ENCODE measurements around the gene GAB2. TPM values are rescaled to one million over a fixed set of nuclear protein-coding genes. Genes with fewer than 3 reads are reported as not detected.

The GAB2 gene
- total and polyA plus RNA-seq, 2 donors (not counting 1 experiment from before 2014, with no cell fraction given): 5.8 to 85.9 TPM

DNA sequence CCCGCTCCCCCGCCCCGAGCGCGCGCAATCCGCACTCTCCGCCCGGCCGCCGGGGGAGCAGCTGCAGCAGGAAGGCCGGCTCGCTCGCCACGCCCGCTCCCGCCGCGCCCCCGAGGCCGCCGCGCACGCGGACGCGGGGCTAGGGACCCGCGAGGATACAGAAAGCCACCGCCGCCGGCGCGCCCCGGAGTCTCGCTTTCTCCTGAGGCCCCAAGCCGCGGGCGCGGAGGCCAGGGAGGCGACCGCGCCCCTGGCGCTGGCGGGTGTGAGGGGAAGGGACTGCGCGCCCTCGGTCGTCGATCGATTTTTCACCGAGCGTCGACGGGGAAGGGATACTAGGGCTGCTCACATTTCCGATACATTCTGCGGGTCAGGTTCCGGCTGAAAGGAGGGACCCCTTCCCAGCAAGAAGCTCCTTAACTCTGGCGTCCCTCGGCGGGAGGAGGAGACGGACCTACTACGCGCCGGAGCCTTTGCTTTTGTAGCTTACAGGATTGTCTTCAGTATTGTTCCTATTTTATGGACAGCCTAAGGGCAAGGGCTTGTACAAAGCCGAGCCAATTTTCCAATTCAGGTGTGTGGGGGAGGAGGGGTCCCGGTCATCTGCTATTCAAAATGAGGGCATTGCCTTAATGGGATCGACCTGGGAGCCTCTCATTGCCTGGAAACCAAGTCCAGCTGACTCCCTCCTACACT is 416 bp upstream of the GAB2 start:
- no peaks in the 10 kb centered on the region for H3K27me3 ChIP-seq (replicated peaks in 1 of 4; ENCODE audit: control extremely low read depth in 1 of 4, control insufficient read depth in 3 of 4, insufficient read depth in 4 of 4, low read length in 3 of 4)
- H3K9me3 ChIP-seq (ENCODE audit: control extremely low read depth in 1 of 3, control insufficient read depth in 2 of 3, insufficient read depth in 1 of 3, low read length in 2 of 3): no peaks in the 10 kb centered on the region
- H3K4me3 ChIP-seq (ENCODE audit: control extremely low read depth in 1 of 5, extremely low read depth in 1 of 5, insufficient read depth in 1 of 5, low read depth in 2 of 5, low read length in 4 of 5): peak overlapping the region; percentile 71 to 84 (median 77)
- no peaks in the 10 kb centered on the region for H4K20me1 ChIP-seq (ENCODE audit: control insufficient read depth, insufficient read depth, low read length, poor library complexity, severe bottlenecking)
- H2AFZ ChIP-seq (ENCODE audit: insufficient read depth, low read depth, low read length, poor library complexity, severe bottlenecking): peak overlapping the region; percentile 81
- peaks cover 71% of the 10 kb centered on the region for H3K4me1 Mint-ChIP-seq
- CTCF ChIA-PET: interaction anchor here (0.7 to 7.1 kb wide), 17 partner anchors 12 to 278 kb away, joined by 3 to 143 read pairs (median 4); partner anchors contain the start of genes ALG8, KCTD21 and USP35
- H3K4me3 Mint-ChIP-seq: peak overlapping the region; percentile 91
- peak overlapping the region; percentile 59 to 77 for H3K27ac ChIP-seq (ENCODE audit: low read length in 2 of 2)
- H3K36me3 ChIP-seq (replicated peaks in 1 of 2; ENCODE audit: control extremely low read depth in 1 of 2, control insufficient read depth in 1 of 2, extremely low read depth in 1 of 2, insufficient read depth in 2 of 2, low read length in 1 of 2): no peaks in the 10 kb centered on the region
- DNase-seq (peak; percentile 90), ATAC-seq (ENCODE audit: low read depth) (peak; percentile 58)
- intact Hi-C loops (cut with micrococcal nuclease): loop anchor here (2.0 to 5.0 kb wide), 4 partner anchors 189 to 426 kb away; partner anchors contain the start of genes ALG8, INTS4, KCTD21 and USP35
- H3K27me3 Mint-ChIP-seq: no peaks in the 10 kb centered on the region
- WGBS (ENCODE audit: insufficient coverage): under 1% methylated on average over 63 of the region's 68 CpGs
- peak overlapping the region; percentile 95 for H3K27ac Mint-ChIP-seq
- POLR2A ChIA-PET: interaction anchor here (0.9 to 3.9 kb wide), 3 partner anchors 11 to 47 kb away, joined by 3 to 48 read pairs (median 4); no protein-coding TSS in a partner anchor
- H3K9me3 Mint-ChIP-seq (ENCODE audit: insufficient read depth): no peaks in the 10 kb centered on the region
- peaks cover 3% of the 10 kb centered on the region for H3K79me2 ChIP-seq (ENCODE audit: control insufficient read depth, insufficient read depth, low read length)
- peaks cover 39 to 58% of the 10 kb centered on the region in 2 donors for H3K4me1 ChIP-seq (ENCODE audit: control insufficient read depth in 2 of 2, insufficient read depth in 2 of 2, low read length in 2 of 2)
- H3K4me2 ChIP-seq (replicated peaks; ENCODE audit: low read depth, low read length, poor library complexity, severe bottlenecking): peak overlapping the region; percentile 90
- TF ChIP-seq, protein P1, sequence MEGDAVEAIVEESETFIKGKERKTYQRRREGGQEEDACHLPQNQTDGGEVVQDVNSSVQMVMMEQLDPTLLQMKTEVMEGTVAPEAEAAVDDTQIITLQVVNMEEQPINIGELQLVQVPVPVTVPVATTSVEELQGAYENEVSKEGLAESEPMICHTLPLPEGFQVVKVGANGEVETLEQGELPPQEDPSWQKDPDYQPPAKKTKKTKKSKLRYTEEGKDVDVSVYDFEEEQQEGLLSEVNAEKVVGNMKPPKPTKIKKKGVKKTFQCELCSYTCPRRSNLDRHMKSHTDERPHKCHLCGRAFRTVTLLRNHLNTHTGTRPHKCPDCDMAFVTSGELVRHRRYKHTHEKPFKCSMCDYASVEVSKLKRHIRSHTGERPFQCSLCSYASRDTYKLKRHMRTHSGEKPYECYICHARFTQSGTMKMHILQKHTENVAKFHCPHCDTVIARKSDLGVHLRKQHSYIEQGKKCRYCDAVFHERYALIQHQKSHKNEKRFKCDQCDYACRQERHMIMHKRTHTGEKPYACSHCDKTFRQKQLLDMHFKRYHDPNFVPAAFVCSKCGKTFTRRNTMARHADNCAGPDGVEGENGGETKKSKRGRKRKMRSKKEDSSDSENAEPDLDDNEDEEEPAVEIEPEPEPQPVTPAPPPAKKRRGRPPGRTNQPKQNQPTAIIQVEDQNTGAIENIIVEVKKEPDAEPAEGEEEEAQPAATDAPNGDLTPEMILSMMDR (IDR thresholded peaks at IDR 0.05): no peak
- no peak for TF ChIP-seq EZH2 (IDR thresholded peaks at IDR 0.05; ENCODE audit: borderline replicate concordance, insufficient read depth, low read depth, low read length, poor library complexity, severe bottlenecking)
- peak overlapping the region; percentile 75 for H3K9ac ChIP-seq (ENCODE audit: low read length)
